KMS-11 (cell line): ENCODE data around the gene KIF12.

Source experiments
- H2AFZ ChIP-seq: fragments of 200-600 bp; sonication (generic); 2 replicates; pipeline ENCODE4 v1.6.1; 2016; ENCODE audit warnings: antibody characterized with exemption, mixed run types, low read depth
- H3K27ac ChIP-seq: fragments of 200-600 bp; sonication (generic); 2 replicates; pipeline ENCODE4 v1.6.1; 2016; ENCODE audit warnings: mild to moderate bottlenecking, mixed run types
- H3K27me3 ChIP-seq: fragments of 200-600 bp; sonication (generic); 2 replicates; pipeline ENCODE4 v1.6.1; 2017; ENCODE audit warnings: mild to moderate bottlenecking, low read depth, mixed run types, moderate library complexity; ENCODE audit not compliant: insufficient read depth
- H3K36me3 ChIP-seq: fragments of 200-600 bp; sonication (generic); 2 replicates; pipeline ENCODE4 v1.6.1; 2017; ENCODE audit warnings: mild to moderate bottlenecking, mixed run types; ENCODE audit not compliant: insufficient read depth
- H3K4me1 ChIP-seq: fragments of 200-600 bp; sonication (generic); 2 replicates; pipeline ENCODE4 v1.6.1; 2016; ENCODE audit warnings: mild to moderate bottlenecking, low read depth, mixed run types; ENCODE audit not compliant: poor library complexity, severe bottlenecking
- H3K4me2 ChIP-seq: fragments of 200-600 bp; sonication (generic); 2 replicates; pipeline ENCODE4 v1.7.0; 2016; ENCODE audit warnings: mild to moderate bottlenecking, mixed run types
- H3K4me3 ChIP-seq: fragments of 200-600 bp; sonication (generic); IDR thresholded peaks from 2 replicates; pipeline ENCODE4 v1.6.1; 2017; ENCODE audit warnings: low read depth, low read length, mixed read lengths; ENCODE audit not compliant: insufficient read depth
- H3K79me2 ChIP-seq: fragments of 200-600 bp; sonication (generic); 2 replicates; pipeline ENCODE4 v1.6.1; 2016; ENCODE audit warnings: low read depth, mixed run types; ENCODE audit not compliant: insufficient read depth
- H3K9ac ChIP-seq: fragments of 200-600 bp; sonication (generic); 2 replicates; pipeline ENCODE4 v1.6.1; 2016; ENCODE audit warnings: mild to moderate bottlenecking, mixed run types
- H4K20me1 ChIP-seq: fragments of 200-600 bp; sonication (generic); 2 replicates; pipeline ENCODE4 v1.6.1; 2016; ENCODE audit warnings: mild to moderate bottlenecking, mixed run types; ENCODE audit not compliant: insufficient read depth
- CTCF ChIP-seq: fragments of 200-600 bp; sonication (generic); conservative IDR thresholded peaks from 2 replicates; pipeline ENCODE4 v1.6.1; 2017; ENCODE audit warnings: low read depth, mild to moderate bottlenecking, antibody characterized with exemption, low read length, moderate library complexity, mixed read lengths

Gene KIF12

DNA sequence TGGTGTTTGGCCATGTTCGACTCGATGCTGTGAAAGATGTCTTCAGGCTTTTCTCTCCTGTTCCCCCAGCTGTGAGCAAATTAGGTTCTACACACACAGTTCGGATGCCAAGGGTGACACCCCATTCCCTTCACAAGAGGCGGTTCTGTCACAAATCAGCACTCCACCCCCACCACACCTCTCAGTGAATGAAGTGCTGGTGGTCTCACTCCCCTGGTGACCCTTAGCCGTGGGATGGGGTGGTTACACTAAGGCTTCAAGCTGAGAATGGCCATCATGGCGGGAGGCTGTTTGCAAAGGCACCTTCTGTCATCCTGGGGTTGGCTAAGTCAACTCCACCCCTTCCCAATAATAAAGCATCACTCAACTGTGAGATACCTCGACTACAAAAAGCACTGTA lies 47.4 kb downstream of the KIF12 start:
- no peak overlapping the region for H3K4me2 ChIP-seq
- no peak overlapping the region for H3K27ac ChIP-seq
- no peaks in the 10 kb centered on the region for H4K20me1 ChIP-seq
- H3K4me3 ChIP-seq: no peak overlapping the region
- H3K9ac ChIP-seq: no peak overlapping the region
- H2AFZ ChIP-seq: no peak overlapping the region
- H3K27me3 ChIP-seq: no peaks in the 10 kb centered on the region
- no peaks in the 10 kb centered on the region for H3K4me1 ChIP-seq
- H3K36me3 ChIP-seq: no peaks in the 10 kb centered on the region
- no peak for TF ChIP-seq CTCF
- H3K79me2 ChIP-seq: no peaks in the 10 kb centered on the region

DNA sequence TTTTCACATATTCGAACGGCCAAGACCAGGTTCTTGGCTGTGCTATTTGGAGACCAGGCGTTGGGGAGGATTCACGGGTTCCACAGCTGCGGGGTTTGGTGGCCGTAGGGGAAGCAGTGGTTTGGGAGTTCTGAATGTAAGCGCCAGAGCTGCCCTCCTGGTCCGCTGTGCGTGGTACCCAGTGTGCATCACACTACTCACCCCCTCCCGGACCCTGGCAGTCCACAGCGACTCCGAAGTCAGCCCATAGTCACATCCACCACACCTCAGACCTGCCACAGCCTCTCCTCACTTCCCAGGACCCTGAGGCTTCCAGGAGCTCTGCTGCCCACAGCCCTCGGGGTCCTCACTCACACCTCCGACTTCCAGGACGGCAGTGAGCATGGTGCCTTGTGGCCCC lies 47.8 kb downstream of the KIF12 start:
- Histone ChIP-seq H3K9ac (no peak overlapping the region), H3K27ac (no peak overlapping the region), H2AFZ (no peak overlapping the region), H3K36me3 (no peaks in the 10 kb centered on the region), H3K27me3 (no peaks in the 10 kb centered on the region), H3K4me3 (no peak overlapping the region), H4K20me1 (no peaks in the 10 kb centered on the region), H3K4me1 (no peaks in the 10 kb centered on the region), H3K79me2 (no peaks in the 10 kb centered on the region), H3K4me2 (no peak overlapping the region)
- no peak for TF ChIP-seq CTCF

DNA sequence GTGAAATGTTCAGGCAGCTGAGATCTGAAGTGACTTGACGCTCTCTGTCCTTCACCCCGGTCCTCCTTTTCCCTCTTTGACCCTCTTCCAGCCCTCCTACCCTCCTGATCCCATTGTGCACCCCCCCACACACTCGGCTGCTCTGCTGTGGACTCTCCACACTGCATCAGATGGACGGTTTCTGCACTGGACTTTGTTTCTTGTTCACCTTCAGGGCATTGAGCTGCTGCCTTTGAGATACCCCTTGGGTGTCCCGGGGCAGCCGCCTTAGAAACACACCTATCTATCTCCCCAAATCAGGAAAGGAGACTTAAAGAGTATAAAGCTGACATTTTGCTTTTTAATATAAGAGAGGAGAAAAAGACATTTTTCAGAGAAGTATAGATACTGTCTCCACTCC lies 48.4 kb downstream of the KIF12 start:
- Histone ChIP-seq H3K36me3 (no peaks in the 10 kb centered on the region), H3K4me2 (no peak overlapping the region), H3K9ac (no peak overlapping the region), H4K20me1 (no peaks in the 10 kb centered on the region), H3K27me3 (no peaks in the 10 kb centered on the region), H3K4me3 (no peak overlapping the region), H3K27ac (no peak overlapping the region), H3K4me1 (no peaks in the 10 kb centered on the region), H2AFZ (no peak overlapping the region), H3K79me2 (no peaks in the 10 kb centered on the region)
- no peak for TF ChIP-seq CTCF

GRCh38 chr9:114050226-114050568 lies 48.9 kb downstream of the KIF12 start:
- no peaks in the 10 kb centered on the region for H3K36me3 ChIP-seq
- no peaks in the 10 kb centered on the region for H4K20me1 ChIP-seq
- TF ChIP-seq CTCF: no peak
- H3K4me3 ChIP-seq: no peak overlapping the region
- no peak overlapping the region for H3K27ac ChIP-seq
- no peak overlapping the region for H3K9ac ChIP-seq
- no peak overlapping the region for H3K4me2 ChIP-seq
- H3K79me2 ChIP-seq: no peaks in the 10 kb centered on the region
- no peaks in the 10 kb centered on the region for H3K27me3 ChIP-seq
- no peaks in the 10 kb centered on the region for H3K4me1 ChIP-seq
- no peak overlapping the region for H2AFZ ChIP-seq
